ENCODE data around the gene PNPLA6. TPM values are rescaled to one million over a fixed set of nuclear protein-coding genes. Genes with fewer than 3 reads are reported as not detected.

PNPLA6 gene
- total and polyA plus RNA-seq, 12 donors: 23.7 to 264 (median 111) TPM

DNA sequence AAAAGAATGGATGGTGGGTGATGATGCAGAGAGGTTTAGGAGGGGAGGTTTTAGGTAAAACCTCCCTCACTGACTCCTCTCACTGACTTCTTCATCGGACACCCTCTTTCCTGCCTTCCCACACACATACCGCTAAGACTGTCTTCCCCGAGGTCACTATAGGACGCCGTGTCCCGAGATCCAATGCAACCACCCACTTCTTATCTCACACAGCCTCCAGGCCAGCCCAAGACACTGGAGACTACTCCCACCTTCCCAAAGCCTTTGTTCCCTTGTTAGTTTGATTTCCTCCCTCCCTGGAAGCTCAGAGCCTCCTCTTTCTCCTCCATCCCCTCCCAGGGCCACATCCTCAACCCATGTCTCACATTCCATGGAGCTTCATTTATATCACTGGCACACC is 43.7 kb downstream of the PNPLA6 start:
- no peak for DNase-seq
- H3K27ac ChIP-seq: no peak overlapping the region
- no peaks in the 10 kb centered on the region for H3K36me3 ChIP-seq (replicated peaks in 1 of 2)
- intact Hi-C loops (cut with DNase I): no loop called here
- H3K27me3 ChIP-seq: no peaks in the 10 kb centered on the region
- WGBS, 4 donors: 56 to 66% (median 59%) methylated on average over 6 of the region's 6 CpGs
- no peaks in the 10 kb centered on the region for H3K9me3 ChIP-seq (replicated peaks in 1 of 3)
- no peak overlapping the region for H3K4me3 ChIP-seq
- TF ChIP-seq CTCF (IDR thresholded peaks at IDR 0.05) (no peak), POLR2A (IDR thresholded peaks at IDR 0.05) (no peak)
- no peaks in the 10 kb centered on the region for H3K4me1 ChIP-seq (replicated peaks in 1 of 2)

DNA sequence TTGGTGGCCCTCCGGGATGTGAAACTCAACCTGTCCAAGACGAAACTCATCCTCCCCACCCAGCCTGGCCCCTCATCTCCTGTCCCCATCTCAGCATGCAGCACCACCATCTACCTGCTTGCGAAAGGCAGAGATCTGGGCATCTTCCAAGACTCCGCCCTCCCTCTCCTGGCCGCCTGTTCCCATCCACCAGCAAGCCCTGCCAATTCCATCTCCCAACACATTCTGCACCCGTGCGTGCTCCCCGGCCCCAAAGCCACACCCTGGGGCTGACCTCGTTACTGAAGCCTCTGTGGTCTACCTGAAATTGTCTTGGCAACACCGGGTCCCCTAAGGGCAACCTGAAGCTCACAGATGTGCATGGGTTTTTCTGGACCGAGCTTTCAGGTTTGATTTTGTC is 46.9 kb downstream of the PNPLA6 start:
- WGBS, 4 donors: 55 to 70% (median 59%) methylated on average over 11 of the region's 11 CpGs
- DNase-seq: no peak
- Histone ChIP-seq H3K27me3 (no peaks in the 10 kb centered on the region), H3K4me3 (no peak overlapping the region), H3K9me3 (replicated peaks in 1 of 3) (no peaks in the 10 kb centered on the region), H3K4me1 (replicated peaks in 1 of 2) (no peaks in the 10 kb centered on the region), H3K36me3 (replicated peaks in 1 of 2) (no peaks in the 10 kb centered on the region), H3K27ac (no peak overlapping the region)
- intact Hi-C loops (cut with DNase I): no loop called here
- TF ChIP-seq CTCF (IDR thresholded peaks at IDR 0.05): no peak
- TF ChIP-seq POLR2A (IDR thresholded peaks at IDR 0.05): no peak

DNA sequence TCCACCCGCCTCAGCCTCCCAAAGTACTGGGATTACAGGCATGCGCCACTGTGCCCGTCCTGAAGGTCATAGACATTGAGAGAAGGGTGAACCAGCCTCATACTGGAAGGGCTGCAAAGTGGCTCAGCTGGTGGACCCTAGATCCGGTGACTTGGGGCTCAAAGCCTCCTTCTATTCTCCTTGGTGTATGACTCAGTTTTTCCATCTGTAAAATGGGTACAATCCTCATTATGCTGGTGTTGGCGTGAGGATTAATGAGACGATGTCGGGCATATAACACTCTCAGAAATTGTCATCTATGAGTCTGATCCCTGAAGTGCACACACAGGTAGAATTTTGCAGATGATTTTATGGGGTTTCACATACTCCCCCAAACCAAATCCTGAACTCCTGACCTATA is 54.3 kb downstream of the PNPLA6 start:
- WGBS, 4 donors: 68 to 91% (median 82%) methylated on average over 7 of the region's 7 CpGs
- H3K27ac ChIP-seq: no peak overlapping the region
- no peak for TF ChIP-seq POLR2A (IDR thresholded peaks at IDR 0.05)
- no peak for TF ChIP-seq CTCF (IDR thresholded peaks at IDR 0.05)
- no peaks in the 10 kb centered on the region for H3K36me3 ChIP-seq (replicated peaks in 1 of 2)
- no peak overlapping the region for H3K4me3 ChIP-seq
- peaks cover 4% of the 10 kb centered on the region for H3K27me3 ChIP-seq
- no peak for DNase-seq
- intact Hi-C loops (cut with DNase I): no loop called here
- no peaks in the 10 kb centered on the region for H3K9me3 ChIP-seq (replicated peaks in 1 of 3)
- no peaks in the 10 kb centered on the region for H3K4me1 ChIP-seq (replicated peaks in 1 of 2)

- no peaks in the 10 kb centered on the region for H3K36me3 ChIP-seq (replicated peaks in 1 of 2)
- DNase-seq: no peak
- no peak overlapping the region for H3K4me3 ChIP-seq
- H3K4me1 ChIP-seq (replicated peaks in 1 of 2): no peaks in the 10 kb centered on the region
- H3K9me3 ChIP-seq (replicated peaks in 1 of 3): no peaks in the 10 kb centered on the region
- WGBS, 4 donors: 20 to 60% (median 45%) methylated on average over 2 to 8 of the region's 8 CpGs
- TF ChIP-seq CTCF (IDR thresholded peaks at IDR 0.05) (no peak), POLR2A (IDR thresholded peaks at IDR 0.05) (no peak)
- intact Hi-C loops (cut with DNase I): no loop called here
- H3K27me3 ChIP-seq: peaks cover 5% of the 10 kb centered on the region
- H3K27ac ChIP-seq: no peak overlapping the region
Observed at GRCh38 chr19:7590256-7590655, 54.7 kb downstream of the PNPLA6 start.
